Subcutaneous abdominal adipose tissue (tissue), 5 donors: ENCODE measurements around the gene TPT1.
A peak's percentile ranks its signal among the peaks of the same experiment; 100 is the strongest.

Experiments used
- H3K27ac ChIP-seq: one replicate; pipeline ENCODE4 v1.7.0; 2013; ENCODE audit warnings: low read depth, mild to moderate bottlenecking, inconsistent platforms, low read length, moderate library complexity
- H3K27me3 ChIP-seq, 5 donors: one replicate each; pipeline ENCODE4 v1.7.0; 2013; ENCODE audit warnings: low read length in 5 of 5, inconsistent platforms in 1 of 5; ENCODE audit not compliant: control insufficient read depth in 5 of 5, insufficient read depth in 4 of 5
- H3K36me3 ChIP-seq, 5 donors: one replicate each; pipeline ENCODE4 v1.7.0; 2013; ENCODE audit warnings: low read length in 5 of 5; ENCODE audit not compliant: control insufficient read depth in 5 of 5, insufficient read depth in 5 of 5
- H3K4me1 ChIP-seq, 5 donors: one replicate each; pipeline ENCODE4 v1.7.0; 2013; ENCODE audit warnings: low read length in 5 of 5, mild to moderate bottlenecking in 3 of 5, moderate library complexity in 1 of 5; ENCODE audit not compliant: control insufficient read depth in 5 of 5, insufficient read depth in 5 of 5
- H3K4me3 ChIP-seq, 5 donors: one replicate each; pipeline ENCODE4 v1.7.0; 2013; ENCODE audit warnings: low read length in 5 of 5, low read depth in 1 of 5
- H3K9ac ChIP-seq, 5 donors: one replicate each; pipeline ENCODE4 v1.7.0; 2013; ENCODE audit warnings: low read length in 5 of 5, mild to moderate bottlenecking in 4 of 5, moderate library complexity in 3 of 5
- H3K9me3 ChIP-seq, 5 donors: one replicate each; pipeline ENCODE4 v1.7.0; 2013; ENCODE audit warnings: low read length in 5 of 5; ENCODE audit not compliant: control insufficient read depth in 5 of 5
- donor health status: healthy.
- donor health status: healthy.
- donor health status: healthy.
- donor health status: healthy.
- donor health status: healthy.

The TPT1 gene

DNA sequence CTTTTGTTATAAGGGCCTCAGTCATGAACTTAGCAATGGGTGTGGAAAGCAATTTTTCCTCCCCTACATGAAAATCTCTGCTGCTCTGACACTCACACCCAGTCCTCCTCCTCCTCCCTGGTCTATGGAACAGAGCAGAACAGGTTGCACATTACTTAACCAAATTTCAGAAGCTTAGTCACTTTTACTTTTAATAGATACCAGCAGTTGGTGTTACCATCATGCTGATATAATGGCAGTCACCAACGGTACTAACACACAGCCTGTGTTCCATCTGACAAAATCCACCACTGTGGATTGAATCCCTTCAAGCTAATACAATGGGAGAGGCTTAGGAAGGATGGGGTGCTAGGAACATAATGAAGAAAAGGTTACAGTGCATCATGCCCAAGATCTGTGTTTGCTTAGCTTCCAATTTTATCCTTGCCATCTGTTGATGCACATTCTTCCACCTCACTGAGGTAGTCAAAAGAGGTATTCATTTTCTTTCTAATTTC lies 9.8 kb downstream of the TPT1 start:
- H3K9me3 ChIP-seq = no peaks in the 10 kb centered on the region
- H3K27me3 ChIP-seq = no peaks in the 10 kb centered on the region
- H3K4me3 ChIP-seq = no peak overlapping the region
- no peak overlapping the region for H3K9ac ChIP-seq
- peaks cover 1 to 78% (median 42%) of the 10 kb centered on the region in 5 donors for H3K4me1 ChIP-seq
- peaks cover 4 to 18% (median 17%) of the 10 kb centered on the region in 5 donors for H3K36me3 ChIP-seq
- H3K27ac ChIP-seq = peak overlapping the region; percentile 42

DNA sequence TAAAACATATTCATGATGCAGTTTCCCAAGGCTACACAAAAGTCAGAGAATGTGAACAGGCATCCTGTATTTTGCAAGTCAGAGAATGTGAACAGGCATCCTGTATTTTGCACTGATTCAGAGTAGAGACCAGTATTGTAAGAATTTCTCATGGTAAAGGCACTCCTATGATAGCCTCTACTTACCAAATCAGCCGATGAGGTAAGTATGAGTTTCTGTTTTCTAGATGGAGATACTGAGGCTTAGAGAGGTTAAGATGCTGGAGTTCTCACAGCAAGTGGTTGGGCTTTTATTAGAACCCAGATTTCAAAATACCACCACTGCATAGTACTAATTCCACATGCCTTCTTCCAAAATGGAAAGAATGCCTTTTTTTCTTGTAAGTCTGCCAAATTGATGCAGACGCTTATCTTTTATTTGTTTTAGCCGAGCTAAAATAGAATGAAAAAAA lies 12.3 kb downstream of the TPT1 start:
- Histone ChIP-seq H3K27me3 (peaks cover 0 to 4% (median 0%) of the 10 kb centered on the region in 5 donors), H3K9ac (no peak overlapping the region), H3K4me3 (no peak overlapping the region), H3K4me1 (peaks cover 6 to 66% (median 34%) of the 10 kb centered on the region in 5 donors), H3K9me3 (no peaks in the 10 kb centered on the region), H3K36me3 (no peaks in the 10 kb centered on the region), H3K27ac (no peak overlapping the region)

- no peaks in the 10 kb centered on the region for H3K9me3 ChIP-seq
- peaks cover 0 to 4% (median 0%) of the 10 kb centered on the region in 5 donors for H3K27me3 ChIP-seq
- no peak overlapping the region for H3K9ac ChIP-seq
- H3K27ac ChIP-seq = no peak overlapping the region
- H3K36me3 ChIP-seq = no peaks in the 10 kb centered on the region
- peaks cover 6 to 57% (median 28%) of the 10 kb centered on the region in 5 donors for H3K4me1 ChIP-seq
- H3K4me3 ChIP-seq = no peak overlapping the region
These were observed 13.6 kb downstream of the TPT1 start for GRCh38 chr13:45327253-45327955.

- peak overlapping the region; percentile 75 for H3K27ac ChIP-seq
- H3K4me3 ChIP-seq = no peak overlapping the region
- H3K4me1 ChIP-seq = peaks cover 5 to 57% (median 21%) of the 10 kb centered on the region in 5 donors
- peaks cover 0 to 4% (median 0%) of the 10 kb centered on the region in 5 donors for H3K27me3 ChIP-seq
- H3K9ac ChIP-seq = peak overlapping the region in 1 of 5 donors; percentile 11
- no peaks in the 10 kb centered on the region for H3K9me3 ChIP-seq
- no peaks in the 10 kb centered on the region for H3K36me3 ChIP-seq
These were observed 15.2 kb downstream of the TPT1 start for GRCh38 chr13:45325806-45326205.

- peaks cover 0 to 4% (median 0%) of the 10 kb centered on the region in 5 donors for H3K27me3 ChIP-seq
- H3K9me3 ChIP-seq = no peaks in the 10 kb centered on the region
- H3K4me1 ChIP-seq = peaks cover 5 to 23% (median 13%) of the 10 kb centered on the region in 5 donors
- H3K4me3 ChIP-seq = no peak overlapping the region
- no peak overlapping the region for H3K9ac ChIP-seq
- H3K27ac ChIP-seq = no peak overlapping the region
- no peaks in the 10 kb centered on the region for H3K36me3 ChIP-seq
These were observed 19.9 kb downstream of the TPT1 start for GRCh38 chr13:45320876-45321629.

DNA sequence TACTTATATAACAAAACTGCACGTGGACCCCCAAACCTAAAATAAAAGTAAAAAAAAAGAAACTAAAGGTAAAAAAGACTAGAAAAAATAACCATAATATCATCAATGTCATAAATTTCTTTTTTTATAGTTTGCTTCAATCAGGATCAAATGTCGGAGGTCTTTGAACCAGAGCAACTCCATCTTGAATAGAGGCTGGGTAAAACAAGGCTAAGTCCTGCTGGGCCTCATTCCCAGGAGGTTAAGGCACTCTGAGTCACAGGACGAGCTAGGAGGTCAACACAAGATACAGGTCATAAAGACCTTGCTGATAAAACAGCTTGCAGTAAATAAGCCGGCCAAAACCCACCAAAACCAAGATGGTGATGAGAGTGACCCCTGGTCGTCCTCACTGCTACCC lies 24.0 kb downstream of the TPT1 start:
- no peaks in the 10 kb centered on the region for H3K27me3 ChIP-seq
- H3K4me3 ChIP-seq = no peak overlapping the region
- H3K4me1 ChIP-seq = peaks cover 0 to 9% (median under 1%) of the 10 kb centered on the region in 5 donors
- no peaks in the 10 kb centered on the region for H3K9me3 ChIP-seq
- no peaks in the 10 kb centered on the region for H3K36me3 ChIP-seq
- H3K9ac ChIP-seq = no peak overlapping the region
- H3K27ac ChIP-seq = no peak overlapping the region

DNA sequence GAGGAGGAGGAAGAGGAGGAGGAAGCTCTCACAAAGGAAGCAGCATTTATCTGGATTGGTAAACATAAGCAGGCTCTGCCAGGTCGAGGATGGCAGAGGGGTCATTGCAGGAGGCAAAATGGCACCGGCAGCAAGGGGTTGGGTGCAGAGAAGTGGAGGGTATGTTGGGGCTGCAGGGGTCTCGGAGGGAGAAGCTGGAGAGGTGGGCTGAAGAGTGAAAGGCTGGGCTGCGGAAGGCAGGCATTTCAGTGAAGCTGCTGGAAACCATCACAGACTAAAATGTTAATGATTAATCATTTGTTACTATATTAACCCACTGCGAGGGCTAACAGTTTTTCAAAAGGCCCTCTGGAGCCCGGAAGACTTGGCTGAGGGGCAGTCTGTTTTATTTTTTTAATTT lies 24.6 kb downstream of the TPT1 start:
- Histone ChIP-seq H3K27ac (no peak overlapping the region), H3K9ac (no peak overlapping the region), H3K4me3 (no peak overlapping the region), H3K4me1 (peaks cover 0 to 9% (median 7%) of the 10 kb centered on the region in 5 donors), H3K9me3 (no peaks in the 10 kb centered on the region), H3K36me3 (no peaks in the 10 kb centered on the region), H3K27me3 (no peaks in the 10 kb centered on the region)

DNA sequence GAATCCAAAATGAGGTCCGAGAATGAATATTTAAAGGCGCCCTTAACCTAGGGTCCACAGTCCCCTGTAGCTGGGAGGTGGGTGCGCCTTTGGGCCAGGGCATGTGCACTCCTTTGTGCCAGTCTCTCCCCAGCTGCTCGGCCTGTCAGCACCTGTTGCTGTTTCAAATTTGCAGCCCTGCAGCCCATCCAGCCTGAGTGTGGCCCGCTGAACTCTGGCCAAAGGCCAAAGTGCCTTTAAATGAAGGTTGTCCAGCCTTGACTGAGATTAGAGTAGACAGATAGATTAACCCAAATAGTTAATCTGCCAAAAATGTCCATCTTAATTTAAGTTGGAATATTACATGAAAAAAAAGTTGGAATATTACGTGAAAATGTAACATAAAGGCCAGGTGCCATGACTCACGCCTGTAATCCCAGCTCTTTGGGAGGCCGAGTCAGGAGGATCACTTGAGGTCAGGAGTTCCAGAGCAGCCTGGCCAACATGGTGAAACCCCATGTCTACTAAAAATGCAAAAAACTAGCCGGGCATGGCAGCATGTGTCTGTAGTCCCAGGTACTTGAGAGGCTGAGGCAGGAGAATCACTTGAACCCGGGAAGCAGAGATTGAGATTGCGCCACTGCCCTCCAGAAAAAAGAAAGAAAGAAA lies 25.3 kb downstream of the TPT1 start:
- peaks cover 0 to 1% (median 0%) of the 10 kb centered on the region in 5 donors for H3K27me3 ChIP-seq
- H3K4me1 ChIP-seq = peaks cover 0 to 13% (median 12%) of the 10 kb centered on the region in 5 donors
- no peaks in the 10 kb centered on the region for H3K9me3 ChIP-seq
- H3K4me3 ChIP-seq = no peak overlapping the region
- no peak overlapping the region for H3K27ac ChIP-seq
- no peak overlapping the region for H3K9ac ChIP-seq
- no peaks in the 10 kb centered on the region for H3K36me3 ChIP-seq

- H3K9ac ChIP-seq = no peak overlapping the region
- peaks cover 0 to 3% (median 0%) of the 10 kb centered on the region in 5 donors for H3K27me3 ChIP-seq
- H3K4me3 ChIP-seq = no peak overlapping the region
- no peaks in the 10 kb centered on the region for H3K9me3 ChIP-seq
- peaks cover 0 to 15% (median 13%) of the 10 kb centered on the region in 5 donors for H3K4me1 ChIP-seq
- no peaks in the 10 kb centered on the region for H3K36me3 ChIP-seq
- no peak overlapping the region for H3K27ac ChIP-seq
These were observed 26.2 kb downstream of the TPT1 start for GRCh38 chr13:45314822-45315221.
